Measurements from ENCODE around the gene SPTLC3.

Gene SPTLC3

GRCh38 chr20:13101706-13102105 lies 92.9 kb downstream of the SPTLC3 start:
- TF ChIP-seq POLR2AphosphoS5 (IDR thresholded peaks at IDR 0.05; ENCODE audit: low read depth, low read length), result no peak

- TF ChIP-seq POLR2AphosphoS5 (IDR thresholded peaks at IDR 0.05; ENCODE audit: low read depth, low read length) (no peak), REST (IDR thresholded peaks at IDR 0.05; ENCODE audit: insufficient read depth in 1 of 2, low read depth in 2 of 2, low read length in 2 of 2) (no peak), FOXP2 (optimal IDR thresholded peaks at IDR 0.05; ENCODE audit: borderline replicate concordance, extremely low read depth, extremely low read length, insufficient read depth) (no peak), SIN3A (IDR thresholded peaks at IDR 0.05; ENCODE audit: borderline replicate concordance, insufficient read depth, low read length) (no peak), TAF1 (IDR thresholded peaks at IDR 0.05; ENCODE audit: borderline replicate concordance, insufficient read depth, low read length) (no peak)
These were observed 93.5 kb downstream of the SPTLC3 start for GRCh38 chr20:13102237-13102636.

- no peak for TF ChIP-seq POLR2AphosphoS5 (IDR thresholded peaks at IDR 0.05; ENCODE audit: low read depth, low read length)
- TF ChIP-seq TAF1 (IDR thresholded peaks at IDR 0.05; ENCODE audit: borderline replicate concordance, insufficient read depth, low read length), result no peak
- no peak for TF ChIP-seq SIN3A (IDR thresholded peaks at IDR 0.05; ENCODE audit: borderline replicate concordance, insufficient read depth, low read length)
- TF ChIP-seq REST (IDR thresholded peaks at IDR 0.05; ENCODE audit: insufficient read depth in 1 of 2, low read depth in 2 of 2, low read length in 2 of 2), result no peak
- TF ChIP-seq FOXP2 (optimal IDR thresholded peaks at IDR 0.05; ENCODE audit: borderline replicate concordance, extremely low read depth, extremely low read length, insufficient read depth), result no peak
These were observed 93.9 kb downstream of the SPTLC3 start for GRCh38 chr20:13102694-13103093.

- TF ChIP-seq POLR2AphosphoS5 (IDR thresholded peaks at IDR 0.05; ENCODE audit: low read depth, low read length) (no peak), SIN3A (IDR thresholded peaks at IDR 0.05; ENCODE audit: borderline replicate concordance, insufficient read depth, low read length) (no peak), TAF1 (IDR thresholded peaks at IDR 0.05; ENCODE audit: borderline replicate concordance, insufficient read depth, low read length) (no peak), FOXP2 (optimal IDR thresholded peaks at IDR 0.05; ENCODE audit: borderline replicate concordance, extremely low read depth, extremely low read length, insufficient read depth) (no peak)
These were observed 96.3 kb downstream of the SPTLC3 start for GRCh38 chr20:13105039-13105438.

- TF ChIP-seq FOXP2 (optimal IDR thresholded peaks at IDR 0.05; ENCODE audit: borderline replicate concordance, extremely low read depth, extremely low read length, insufficient read depth) (no peak), REST (IDR thresholded peaks at IDR 0.05; ENCODE audit: insufficient read depth in 1 of 2, low read depth in 2 of 2, low read length in 2 of 2) (no peak), TAF1 (IDR thresholded peaks at IDR 0.05; ENCODE audit: borderline replicate concordance, insufficient read depth, low read length) (no peak), SIN3A (IDR thresholded peaks at IDR 0.05; ENCODE audit: borderline replicate concordance, insufficient read depth, low read length) (no peak), POLR2AphosphoS5 (IDR thresholded peaks at IDR 0.05; ENCODE audit: low read depth, low read length) (no peak)
These were observed 97.2 kb downstream of the SPTLC3 start for GRCh38 chr20:13105864-13106457.

GRCh38 chr20:13109658-13110057 lies 100.9 kb downstream of the SPTLC3 start:
- TF ChIP-seq POLR2AphosphoS5 (IDR thresholded peaks at IDR 0.05; ENCODE audit: low read depth, low read length) (no peak), SIN3A (IDR thresholded peaks at IDR 0.05; ENCODE audit: borderline replicate concordance, insufficient read depth, low read length) (no peak), TAF1 (IDR thresholded peaks at IDR 0.05; ENCODE audit: borderline replicate concordance, insufficient read depth, low read length) (no peak)

All from PFSK-1 (cell line).